Muscle of back (tissue), 11 donors: ENCODE measurements around the gene NPW. TPM values are rescaled to one million over a fixed set of nuclear protein-coding genes. Genes with fewer than 3 reads are reported as not detected.
"Not testable (repeated sequence)": the region's sequence is repeated elsewhere in the genome, so short reads cannot be mapped to it uniquely, and the experiment has no call there.

Source experiments
- DNase-seq, 3 donors: peaks; one replicate each; pipeline versions ENCODE4 v3.0.0 to v3.0.0-alpha.2; 2013
- polyA plus RNA-seq, 10 donors: library from polyadenylated mRNA; unstranded; fragments of 120-200 nt; gene quantifications; one replicate each; pipeline ENCODE4 v1.2.1, GENCODE V29; 2013; ENCODE audit not compliant: insufficient read length in 10 of 10

The NPW gene
- polyA plus RNA-seq, 10 donors, result 0.59 to 4.1 (median 1.3) TPM

DNA sequence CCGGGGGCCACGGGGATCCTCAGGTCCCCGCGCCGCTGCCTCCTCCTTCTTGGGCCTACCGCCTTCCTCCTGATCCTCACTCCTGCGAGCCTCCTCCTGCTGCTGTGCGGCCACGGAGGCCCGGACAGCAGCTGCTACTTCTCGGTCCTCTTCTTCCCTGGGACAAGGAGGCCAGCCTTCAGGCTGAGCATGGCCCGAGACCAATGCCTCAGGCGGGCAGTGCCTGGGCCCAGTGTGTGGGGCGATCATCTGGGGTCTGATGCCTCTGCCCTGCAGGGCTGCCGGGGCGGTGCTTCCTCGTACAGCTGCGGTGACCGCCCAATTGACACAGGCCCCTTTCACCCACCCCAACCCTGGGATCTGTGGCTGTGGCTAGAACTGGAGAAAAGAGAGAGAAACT lies 18.6 kb upstream of the NPW start:
- no peak for DNase-seq

DNA sequence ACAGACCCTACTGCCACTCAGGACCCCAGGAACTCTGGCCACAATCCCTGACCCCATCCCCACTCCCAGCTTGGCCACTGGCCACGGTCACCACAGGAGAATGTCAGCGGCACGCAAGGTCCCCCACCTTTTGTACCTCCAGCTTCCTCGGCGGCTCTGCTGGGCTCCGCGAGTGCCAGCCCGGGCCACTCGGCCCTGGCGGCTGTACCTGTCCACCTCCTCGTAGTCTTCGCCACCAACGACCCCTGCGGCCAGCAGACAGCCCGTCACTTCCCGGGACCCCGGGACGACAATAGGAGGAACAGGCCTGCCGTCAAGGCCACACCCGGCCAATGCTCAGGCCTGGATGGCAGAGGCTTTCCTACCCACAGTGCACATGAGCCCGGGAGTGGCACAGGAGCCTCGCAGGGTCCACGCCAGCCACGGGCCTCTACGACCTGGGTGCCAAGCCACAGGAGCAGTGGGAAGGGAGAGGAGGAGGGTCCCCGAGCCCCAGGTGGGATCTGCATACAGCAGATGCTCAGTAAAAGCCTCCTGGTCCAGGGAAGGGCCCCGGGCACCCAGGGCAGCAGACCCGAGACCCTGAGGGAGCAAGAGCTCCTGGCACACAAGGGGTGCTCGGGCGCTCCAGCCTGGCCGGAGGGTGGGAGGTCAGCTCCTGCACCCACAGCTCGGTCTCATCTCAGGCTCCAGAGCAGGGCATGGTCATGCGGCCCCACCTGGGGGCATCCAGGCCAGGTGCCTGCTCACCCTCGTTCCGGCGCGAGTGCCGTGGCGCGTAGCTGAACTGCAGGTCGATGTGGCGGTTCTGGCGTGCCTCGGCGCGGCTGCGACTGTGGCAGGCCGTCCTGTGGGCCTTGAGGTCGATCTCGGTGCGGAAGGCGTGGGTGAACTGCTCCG lies 17.9 kb upstream of the NPW start:
- DNase-seq, result no peak

DNA sequence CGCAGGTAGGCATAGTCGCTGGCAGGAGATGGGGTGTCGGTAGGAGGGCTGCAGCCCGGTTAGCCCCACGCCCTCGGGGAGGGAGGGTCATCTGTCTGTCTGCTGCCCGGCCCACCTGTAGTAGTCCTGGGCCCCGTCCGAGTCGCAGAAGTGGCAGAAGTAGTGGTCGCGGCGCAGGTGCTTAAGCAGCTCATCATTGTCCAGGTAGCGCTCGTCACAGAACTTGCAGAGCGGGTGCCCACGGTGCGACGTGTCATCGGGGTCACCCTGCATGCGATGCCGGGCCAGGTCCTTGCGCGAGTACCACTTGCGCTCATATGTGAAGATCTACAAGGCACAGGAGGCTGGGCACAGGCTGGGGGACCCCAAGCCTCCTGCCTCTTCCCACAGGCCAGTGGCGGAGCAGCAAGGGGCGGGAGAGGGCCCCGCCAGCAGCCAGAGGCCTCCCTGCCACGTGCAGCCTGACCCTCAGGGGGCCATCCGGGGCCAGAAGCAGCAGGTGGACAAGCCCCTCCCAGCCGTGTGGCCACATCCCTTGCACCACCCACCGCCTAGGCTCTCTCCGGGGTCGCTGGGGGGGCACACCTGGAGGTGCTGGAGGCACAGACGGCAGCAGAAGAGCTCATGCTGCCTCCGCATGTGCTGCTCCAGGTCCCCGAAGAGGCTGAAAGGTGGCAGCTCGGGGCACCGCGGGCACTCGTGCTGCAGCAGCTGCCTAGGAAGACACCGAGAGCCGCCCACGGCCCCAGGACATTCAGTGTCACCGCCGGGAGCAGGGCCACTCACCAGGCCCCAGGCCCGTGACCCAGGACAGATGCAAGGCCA lies 17.0 kb upstream of the NPW start:
- no peak for DNase-seq

DNA sequence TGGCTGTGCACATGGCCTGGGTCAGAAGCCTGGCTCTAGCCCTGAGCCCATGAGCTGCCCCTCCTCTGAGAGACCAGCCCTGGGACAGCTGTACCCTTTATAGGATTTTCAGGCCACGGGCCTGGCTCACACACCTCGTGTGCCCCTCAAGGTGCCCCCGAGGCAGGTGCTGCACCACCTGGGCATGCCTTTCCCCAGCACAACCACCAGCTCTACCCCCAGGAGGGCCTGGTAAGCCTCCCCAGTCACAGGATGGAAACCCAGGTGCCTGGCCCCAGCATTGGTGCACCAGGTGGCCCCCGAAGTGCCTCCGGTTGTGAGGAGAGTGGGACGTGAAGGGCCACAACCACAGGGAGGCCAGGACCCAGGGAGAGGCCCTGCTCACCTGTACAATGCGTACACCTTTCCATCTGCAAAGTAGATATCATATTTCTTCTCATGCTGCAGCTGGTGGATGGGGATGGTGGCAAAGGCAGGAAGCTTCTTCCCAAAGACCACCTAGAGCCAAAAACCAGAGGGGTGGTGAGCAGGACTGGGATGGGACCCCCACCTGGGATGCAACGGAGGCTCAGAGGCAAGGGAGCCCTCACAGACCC lies 16.3 kb upstream of the NPW start:
- no peak for DNase-seq

DNA sequence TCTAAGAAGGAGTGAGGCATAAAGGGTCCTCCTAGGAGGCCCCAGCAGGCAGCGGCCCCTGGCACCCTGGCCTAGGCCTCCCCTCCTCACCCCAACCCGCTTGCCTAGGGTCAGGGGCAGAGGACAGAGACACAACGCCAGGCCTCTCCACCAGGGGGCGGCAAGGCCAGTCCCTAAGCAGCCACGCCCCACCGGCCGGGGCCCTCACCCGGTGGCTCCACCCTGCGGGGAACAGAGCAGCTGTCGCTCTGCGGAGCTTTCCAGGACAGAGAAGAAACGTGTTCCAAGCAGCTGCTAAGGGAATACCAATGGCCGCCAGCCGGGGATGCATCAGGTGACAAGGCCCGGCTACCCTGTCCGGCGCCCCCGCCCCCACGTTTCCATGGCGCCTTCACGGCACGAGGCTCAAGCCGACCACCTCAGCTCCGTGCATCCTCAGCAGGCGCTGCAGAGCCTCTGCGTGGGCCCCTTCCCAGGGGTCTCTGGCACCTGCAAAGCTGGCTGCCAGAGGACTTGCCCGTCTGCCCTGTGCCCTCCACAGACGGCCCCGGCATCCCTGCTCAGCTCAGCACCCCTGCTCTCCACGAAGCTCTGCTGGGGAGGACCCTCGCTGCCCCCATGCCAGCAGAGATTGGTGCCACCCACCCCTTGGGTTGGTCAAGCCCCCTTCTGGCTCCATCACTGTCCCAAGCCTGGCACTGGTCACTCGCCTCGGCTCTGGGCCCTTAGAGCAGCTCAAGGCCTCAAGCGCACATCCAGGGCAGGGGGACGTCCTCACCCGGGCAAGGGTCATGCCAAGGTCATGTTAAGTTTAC lies 15.6 kb upstream of the NPW start:
- DNase-seq, result peak; percentile 87 to 91 (median 90)

DNA sequence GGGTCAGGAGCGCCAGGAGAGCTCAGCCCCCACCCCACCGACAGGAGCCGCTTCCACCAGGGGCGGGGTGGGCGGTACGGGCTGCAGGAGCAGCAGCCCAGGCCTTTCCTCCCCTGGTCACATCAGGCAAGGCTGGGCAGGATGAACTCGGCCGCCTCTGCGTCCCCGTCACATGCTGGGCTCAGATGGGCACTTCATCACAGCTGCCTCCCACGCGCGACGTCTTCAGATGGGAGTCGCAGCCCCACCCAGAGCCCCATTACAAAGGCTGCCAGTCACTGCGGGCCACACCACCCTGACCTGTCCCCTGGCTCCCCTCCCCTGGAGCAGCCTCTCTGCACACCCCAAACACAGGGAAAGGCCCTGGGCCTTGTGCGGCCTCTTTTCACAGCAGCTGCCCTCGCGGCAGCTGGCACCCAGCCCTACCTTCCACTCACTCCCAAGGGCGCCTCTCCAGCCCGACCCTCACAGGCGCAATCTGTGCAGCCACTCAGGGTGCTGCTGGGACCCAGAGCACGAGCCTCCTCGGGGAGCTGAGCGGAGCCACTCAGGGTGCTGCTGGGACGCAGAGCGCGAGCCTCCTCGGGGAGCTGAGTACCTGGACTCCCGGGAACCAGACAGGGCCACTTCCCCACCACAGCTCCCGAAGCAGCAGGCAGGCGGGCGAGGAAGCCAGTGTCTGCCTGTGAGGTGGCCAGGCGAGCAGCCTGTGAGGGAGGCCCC lies 14.6 kb upstream of the NPW start:
- DNase-seq, result no peak

DNA sequence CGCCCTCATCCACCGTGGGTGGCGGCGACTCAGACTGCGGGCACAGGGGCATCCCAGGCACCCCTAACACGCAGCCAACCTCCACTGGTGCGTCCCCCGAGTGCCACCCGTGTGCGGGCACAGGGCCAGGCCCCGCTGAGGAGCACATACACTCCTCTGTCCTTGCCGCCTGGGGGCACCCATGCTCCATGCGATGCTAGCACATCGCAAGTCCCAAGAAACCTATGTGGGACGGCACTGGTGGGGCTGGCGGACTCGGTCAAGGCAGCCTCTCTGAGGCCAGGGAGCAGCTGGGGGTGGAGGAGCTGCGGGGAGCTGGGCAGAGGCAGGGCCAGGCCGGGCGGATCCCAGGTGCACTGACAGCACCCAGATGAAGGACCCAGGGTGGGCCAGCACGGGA lies 13.9 kb upstream of the NPW start:
- DNase-seq, result no peak

DNA sequence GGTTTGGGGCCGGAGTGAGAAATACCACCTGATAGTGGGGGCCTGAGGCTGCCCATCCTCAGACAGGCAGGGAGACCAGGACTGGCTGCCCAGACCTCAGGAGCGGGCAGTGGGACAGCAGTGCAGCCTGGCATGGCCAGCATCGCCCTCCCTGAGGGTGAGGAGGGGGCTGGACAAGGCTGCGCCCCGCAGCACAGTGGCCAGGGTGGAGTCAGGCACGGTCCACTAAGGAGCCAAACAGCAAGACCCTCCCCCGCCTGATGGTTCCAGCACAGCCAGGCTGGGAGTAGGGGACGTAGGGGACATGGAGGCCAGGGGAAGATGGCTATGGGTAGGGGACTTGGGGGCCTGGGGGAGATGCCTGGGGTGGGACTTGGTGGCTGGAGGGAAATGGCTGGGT lies 13.3 kb upstream of the NPW start:
- no peak for DNase-seq

DNA sequence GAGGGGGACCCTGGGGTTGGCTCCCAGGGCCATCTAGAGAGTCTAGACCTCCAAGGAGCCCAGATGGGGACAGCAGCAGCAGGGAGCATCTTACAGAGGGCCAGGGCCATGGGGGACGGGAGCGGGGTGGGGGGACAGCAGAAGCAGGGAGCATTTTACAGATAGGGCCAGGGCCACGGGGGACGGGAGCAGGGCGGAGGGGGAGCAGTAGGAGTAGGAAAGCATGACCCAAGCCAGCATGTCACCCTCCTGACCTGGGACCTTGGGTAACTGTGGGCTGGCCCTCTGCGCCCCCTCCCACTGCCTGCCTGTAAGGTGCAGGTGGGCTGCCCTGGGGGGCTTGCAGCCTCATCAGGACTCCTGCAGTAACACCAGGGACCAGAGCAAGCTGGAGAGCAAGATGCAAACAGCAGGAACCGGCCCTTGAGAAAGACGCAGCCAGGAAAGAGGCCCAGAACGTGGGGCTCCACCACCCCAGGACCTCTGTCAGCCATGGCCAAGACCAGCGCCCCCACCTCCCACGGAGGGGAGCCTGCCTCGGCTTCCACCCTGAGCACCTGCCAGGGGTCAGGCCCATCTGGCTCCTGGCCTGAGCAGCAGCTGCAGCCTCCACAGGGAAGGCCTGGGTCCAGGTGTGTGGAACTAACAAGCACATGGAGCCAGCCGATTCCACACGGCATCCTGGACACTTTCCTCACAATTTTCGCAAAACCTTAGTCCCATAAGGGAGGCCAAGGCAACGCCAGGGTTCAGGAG lies 12.3 kb upstream of the NPW start:
- no peak for DNase-seq

DNA sequence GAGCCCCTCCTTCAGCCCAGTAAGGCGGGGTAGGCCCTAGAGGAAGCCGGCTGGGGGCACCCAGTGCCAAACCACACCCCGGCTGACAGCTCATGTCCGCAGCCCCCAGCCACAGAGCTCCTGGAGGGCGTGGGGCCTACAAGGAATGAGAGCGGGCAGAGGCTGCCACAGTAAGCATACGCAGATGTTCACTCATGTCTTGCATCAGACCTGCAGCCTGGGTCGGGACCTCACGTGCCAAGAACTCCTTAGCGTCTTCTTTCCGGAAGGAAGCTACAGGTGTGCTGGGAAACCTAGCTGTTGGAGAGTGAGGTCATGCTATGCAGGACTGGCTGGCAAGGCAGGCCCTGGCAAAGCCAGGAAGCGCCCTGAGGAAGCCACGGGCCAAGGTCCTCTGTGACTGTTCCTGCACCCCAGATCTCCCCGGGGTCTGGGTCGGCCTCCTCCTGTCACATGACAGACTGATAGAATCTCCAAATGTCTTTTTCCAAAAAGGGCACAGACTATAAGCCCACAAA lies 11.5 kb upstream of the NPW start:
- DNase-seq, result no peak

DNA sequence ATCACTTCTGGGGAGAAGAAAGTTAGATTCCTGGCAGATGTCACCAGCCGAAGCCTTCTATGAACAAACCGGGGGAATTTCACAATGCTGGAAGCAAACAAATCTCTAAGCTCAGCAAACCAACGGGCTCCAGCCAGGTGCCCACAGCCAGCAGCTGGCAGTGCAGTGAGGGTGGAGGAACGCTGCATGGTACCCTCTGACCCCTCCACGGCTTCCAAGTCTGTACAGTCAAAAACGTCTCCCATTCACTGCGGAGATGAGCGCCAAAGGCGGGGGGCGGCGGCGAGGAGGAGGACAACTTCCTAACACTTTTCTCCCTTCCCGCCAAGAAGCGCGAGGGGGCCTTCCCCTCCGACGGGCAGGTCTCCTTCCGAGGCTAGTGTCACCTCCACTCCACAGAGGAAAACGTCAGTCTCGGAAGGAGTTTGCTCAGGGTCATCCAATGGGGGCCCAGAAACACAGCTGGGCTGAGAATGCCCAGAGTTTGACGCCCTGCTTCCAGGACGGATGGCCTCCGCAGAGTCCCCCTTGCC lies 10.9 kb upstream of the NPW start:
- no peak for DNase-seq

DNA sequence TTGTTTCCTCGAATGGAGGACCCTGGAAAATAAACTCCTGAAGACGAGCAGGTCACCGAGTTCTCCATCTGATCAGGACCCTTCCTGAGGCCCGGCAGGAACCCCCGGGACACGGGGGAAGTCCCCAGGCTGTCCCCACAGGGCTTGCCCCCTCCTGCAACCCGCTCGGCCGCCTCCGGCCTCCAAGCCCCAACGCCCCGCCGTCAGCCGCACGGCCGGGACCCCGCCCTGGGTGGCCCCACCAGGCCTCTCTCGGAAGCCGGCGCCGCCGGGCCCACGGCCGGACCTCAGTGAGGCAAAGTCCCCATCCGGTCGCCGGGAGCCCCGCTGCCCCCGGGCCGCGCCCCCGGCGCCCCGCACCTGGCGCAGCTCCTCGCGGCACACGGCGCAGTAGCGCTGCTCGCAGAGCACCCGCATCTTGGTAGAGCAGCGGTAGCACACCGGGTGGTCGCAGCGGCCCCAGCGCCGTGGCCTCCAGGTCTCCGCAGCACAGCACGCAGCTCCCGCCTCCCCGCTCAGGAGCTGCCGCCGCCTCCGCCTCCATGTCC lies 10.3 kb upstream of the NPW start:
- DNase-seq, result no peak

DNA sequence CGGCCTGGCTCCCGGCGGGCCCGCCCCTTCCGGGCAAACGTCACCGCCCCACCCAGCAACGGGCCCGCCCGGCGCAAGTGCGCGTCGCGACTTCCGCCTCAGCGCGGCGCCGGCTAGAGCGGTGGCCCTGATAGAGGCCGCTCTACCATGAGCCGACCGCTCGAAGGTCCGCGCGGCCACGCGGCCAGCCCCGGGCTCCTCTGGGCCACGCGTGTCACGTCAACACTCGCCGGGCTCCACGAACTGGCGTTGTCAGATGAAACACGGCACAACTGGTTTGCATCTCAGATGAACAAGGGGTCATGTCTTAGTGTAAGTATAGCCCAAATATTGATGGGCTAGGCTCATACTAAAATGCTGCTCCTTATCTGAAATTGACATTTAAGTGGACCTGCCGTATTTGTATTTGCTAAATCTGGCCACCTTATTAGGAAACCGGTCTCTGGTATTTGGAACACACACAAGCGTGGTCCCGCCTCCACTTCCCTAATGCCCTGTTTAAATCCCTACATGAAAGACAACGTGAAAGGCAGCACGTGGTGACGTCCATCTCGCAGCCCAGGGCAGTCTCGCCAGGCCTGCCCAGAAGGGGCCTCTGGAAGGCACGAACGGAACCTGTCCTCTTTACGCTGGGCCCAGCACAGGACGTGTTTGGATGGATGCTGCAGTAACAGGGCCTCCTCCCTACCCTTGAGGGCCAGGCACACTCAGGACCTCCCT lies 9.6 kb upstream of the NPW start, which contains the start of gene ZNF598:
Gene ZNF598 (minus strand): TSS at position 31 of the 720 bp plus-strand sequence.
- DNase-seq, result peak; percentile 87 to 94 (median 92)

DNA sequence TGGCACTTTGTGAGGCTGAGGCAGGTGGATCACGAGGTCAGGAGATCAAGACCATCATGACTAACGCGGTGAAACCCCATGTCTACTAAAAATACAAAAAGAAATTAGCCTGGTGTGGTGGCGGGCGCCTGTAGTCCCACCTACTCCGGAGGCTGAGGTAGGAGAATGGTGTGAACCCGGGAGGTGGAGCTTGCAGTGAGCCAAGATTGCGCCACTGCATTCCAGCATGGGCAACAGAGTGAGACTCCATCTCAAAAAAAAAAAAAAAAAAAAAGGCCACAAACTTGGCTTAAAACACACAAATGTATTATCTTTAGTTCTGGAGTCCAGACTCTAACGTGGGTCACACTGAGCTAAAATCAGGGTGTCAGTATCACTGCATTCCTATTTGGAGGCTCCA lies 7.9 kb upstream of the NPW start:
- not testable (repeated sequence) for DNase-seq

DNA sequence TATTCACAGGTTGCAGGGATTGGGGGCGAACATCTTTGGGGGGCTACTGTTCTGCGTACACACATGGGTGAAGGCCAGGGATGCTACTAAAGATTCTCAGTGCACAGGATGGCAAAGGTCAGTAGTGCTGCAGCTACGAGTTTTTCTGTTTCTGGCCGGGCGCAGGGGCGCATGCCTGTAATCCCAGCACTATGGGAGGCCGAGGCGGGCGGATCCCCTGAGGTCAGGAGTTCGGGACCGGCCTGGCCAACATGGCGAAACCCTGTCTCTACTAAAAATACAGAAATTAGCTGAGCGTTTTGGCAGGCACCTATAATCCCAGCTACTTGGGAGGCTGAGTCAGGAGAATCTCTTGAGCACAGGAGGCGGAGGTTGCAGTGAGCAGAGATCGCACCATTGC lies 6.1 kb upstream of the NPW start:
- no peak for DNase-seq

DNA sequence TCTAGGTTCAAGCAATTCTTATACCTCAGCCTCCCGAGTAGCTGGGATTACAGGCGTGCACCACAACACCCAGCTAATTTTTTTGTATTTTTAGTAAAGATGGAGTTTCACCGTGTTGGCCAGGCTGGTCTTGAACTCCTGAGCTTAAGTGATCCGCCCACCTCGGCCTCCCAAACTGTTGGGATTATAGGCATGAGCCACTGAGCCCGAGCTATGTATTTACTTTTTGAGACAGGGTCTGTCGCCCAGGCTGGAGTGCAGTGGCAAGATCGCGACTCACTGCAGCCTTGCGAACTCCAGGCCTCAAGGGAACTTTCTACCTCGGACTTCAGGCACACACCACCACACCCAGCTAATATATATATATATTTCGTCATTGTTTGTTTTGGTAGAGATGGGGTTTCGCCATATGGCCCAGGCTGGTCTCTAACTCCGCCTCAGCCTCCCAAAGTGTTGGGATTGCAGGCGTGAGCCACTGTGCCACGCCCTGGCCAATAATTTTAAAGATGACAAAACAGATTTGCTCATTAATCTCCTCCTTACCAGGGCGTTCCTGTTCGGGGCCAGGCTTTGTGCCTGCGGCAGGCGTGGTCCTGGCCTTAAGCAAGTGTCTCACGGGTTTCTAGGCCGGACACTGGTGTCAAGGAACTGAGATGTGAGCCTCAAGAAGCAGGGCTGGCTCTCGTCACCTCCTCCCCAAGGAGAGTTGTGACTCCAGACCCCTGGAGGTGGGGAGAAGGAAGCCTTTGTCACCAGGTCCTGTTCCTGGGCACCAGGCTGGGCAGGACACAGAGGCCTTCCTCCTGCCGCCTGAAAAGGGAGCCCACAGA lies 4.3 kb upstream of the NPW start:
- DNase-seq, result no peak

DNA sequence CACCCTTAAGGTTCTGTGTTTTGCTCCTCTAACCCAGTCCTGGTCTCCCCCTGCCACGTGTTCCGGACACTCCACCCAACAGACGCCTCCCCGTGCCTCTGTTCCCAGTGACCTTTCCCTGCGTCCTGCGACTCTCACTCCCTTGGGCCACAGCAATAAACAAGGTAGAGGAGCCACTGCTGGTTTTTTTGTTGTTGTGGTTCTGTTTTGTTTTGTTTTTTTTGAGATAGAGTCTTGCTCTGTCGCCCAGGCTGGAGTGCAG lies 3.7 kb upstream of the NPW start:
- DNase-seq, result no peak

DNA sequence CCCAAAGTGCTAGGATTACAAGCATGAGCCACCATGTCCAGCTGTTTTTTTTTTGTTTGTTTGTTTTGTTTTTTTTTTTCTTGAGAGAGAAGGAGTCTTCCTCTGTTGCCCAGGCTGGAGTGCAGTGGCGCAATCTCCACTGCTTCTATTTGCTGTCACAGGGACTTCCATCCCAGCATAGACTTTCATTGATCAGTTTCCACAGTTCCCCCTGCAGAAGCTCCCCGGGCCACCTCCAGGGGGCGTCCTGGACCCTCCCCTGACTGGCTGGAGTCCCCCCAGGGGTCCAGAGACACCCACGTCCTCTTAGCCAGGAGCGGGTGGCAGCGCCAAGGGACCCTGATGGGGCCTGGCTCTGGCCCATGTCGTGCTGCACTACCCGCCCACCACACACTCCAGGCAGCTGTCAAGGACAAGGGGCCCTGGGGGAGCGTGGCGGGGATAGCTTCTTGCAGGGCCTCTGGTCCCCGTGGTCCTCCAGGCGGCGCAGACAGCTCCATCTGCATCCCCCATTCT lies 3.1 kb upstream of the NPW start:
- no peak for DNase-seq
